H1 (cell line): ENCODE results near the gene HMX1. TPM values are rescaled to one million over a fixed set of nuclear protein-coding genes. Genes with fewer than 3 reads are reported as not detected.

ENCODE experiments used
- CTCF ChIA-PET: fragments of 300-600 bp; sonication (Branson Sonifier 250); formaldehyde crosslinking; loops from one replicate; lab custom pipeline; 2021; ENCODE audit not compliant: partially characterized antibody; lab: Charles Lee
- POLR2A ChIA-PET: fragments of 300-600 bp; sonication (Branson Sonifier 250); formaldehyde crosslinking; loops from one replicate; lab custom pipeline; 2021; ENCODE audit warnings: inconsistent platforms; ENCODE audit not compliant: partially characterized antibody; lab: Charles Lee
- DNase-seq, 2 experiments: peaks; one replicate each; pipeline versions ENCODE4 v3.0.0 to v3.0.0-alpha.2; 2010 to 2022; ENCODE audit warnings: low spot score in 2 of 2, low read depth in 1 of 2, mixed read lengths in 1 of 2
- FAIRE-seq: peaks from 2 replicates; lab custom pipeline; 2011; peaks lifted over from hg19 to GRCh38; lab: Jason Lieb, UNC
- H2AFZ ChIP-seq: 2 replicates; pipeline ENCODE4 v1.8.1; 2012; ENCODE audit warnings: low read length, inconsistent platforms
- H2AK5ac ChIP-seq: 2 replicates; pipeline ENCODE4 v1.6.1; 2013; ENCODE audit warnings: low read depth, low read length
- H2BK120ac ChIP-seq: replicated peaks from 2 replicates; pipeline ENCODE3; 2013; ENCODE audit warnings: low read depth, low read length, inconsistent platforms
- H2BK12ac ChIP-seq: 2 replicates; pipeline ENCODE4 v1.6.1; 2013; ENCODE audit warnings: low read depth, low read length
- H2BK15ac ChIP-seq: 2 replicates; pipeline ENCODE4 v1.6.1; 2013; ENCODE audit warnings: low read length
- H2BK20ac ChIP-seq: 2 replicates; pipeline ENCODE4 v1.6.1; 2013; ENCODE audit warnings: low read length
- H2BK5ac ChIP-seq: 2 replicates; pipeline ENCODE4 v1.6.1; 2013; ENCODE audit warnings: low read depth, low read length
- H3K14ac ChIP-seq: 2 replicates; pipeline ENCODE4 v1.6.1; 2013; ENCODE audit warnings: inconsistent platforms; ENCODE audit not compliant: insufficient read length
- H3K18ac ChIP-seq: 2 replicates; pipeline ENCODE4 v1.6.1; 2013; ENCODE audit warnings: low read length; ENCODE audit errors: extremely low read depth
- H3K23ac ChIP-seq: 2 replicates; pipeline ENCODE4 v1.6.1; 2013; ENCODE audit warnings: inconsistent platforms; ENCODE audit not compliant: insufficient read length
- H3K23me2 ChIP-seq: 2 replicates; pipeline ENCODE4 v1.6.1; 2013; ENCODE audit warnings: low read depth, low read length
- H3K27ac ChIP-seq: 2 replicates; pipeline ENCODE4 v1.6.1; 2011; ENCODE audit warnings: low read depth, low read length, inconsistent platforms
- H3K27me3 ChIP-seq, 4 experiments: replicated peaks in 1 of 4; 1 replicate in 1 of 4; 2 replicates in 3 of 4; pipeline versions ENCODE4 v1.6.1 to v1.8.1; 2011 to 2013; ENCODE audit warnings: low read length in 3 of 4, mild to moderate bottlenecking in 3 of 4, inconsistent platforms in 2 of 4, mixed read lengths in 2 of 4, moderate library complexity in 1 of 4; ENCODE audit not compliant: control insufficient read depth in 3 of 4, insufficient read depth in 3 of 4; ENCODE audit errors: extremely low read depth in 1 of 4
- H3K36me3 ChIP-seq, 4 experiments: 2 replicates each; pipeline versions ENCODE4 v1.6.1 to v1.8.1; 2011 to 2013; ENCODE audit warnings: mild to moderate bottlenecking in 4 of 4, low read length in 3 of 4, moderate library complexity in 2 of 4, control low read depth in 1 of 4, inconsistent platforms in 1 of 4; ENCODE audit not compliant: insufficient read depth in 4 of 4, control insufficient read depth in 2 of 4
- H3K4ac ChIP-seq: replicated peaks from 2 replicates; pipeline ENCODE3; 2013; ENCODE audit warnings: low read length, low read depth, mixed read lengths, inconsistent platforms; ENCODE audit not compliant: insufficient read length
- H3K4me1 ChIP-seq, 4 experiments: replicated peaks in 1 of 4; 1 replicate in 1 of 4; 2 replicates in 3 of 4; pipeline versions ENCODE4 v1.6.1 to v1.8.1; 2011 to 2013; ENCODE audit warnings: low read length in 3 of 4, inconsistent platforms in 2 of 4, mixed read lengths in 1 of 4; ENCODE audit not compliant: insufficient read depth in 4 of 4, control insufficient read depth in 3 of 4
- H3K4me2 ChIP-seq, 2 experiments: 2 replicates each; pipeline versions ENCODE4 v1.6.1 to v1.8.1; 2011 to 2013; ENCODE audit warnings: low read depth in 2 of 2, low read length in 2 of 2, control low read depth in 1 of 2, inconsistent platforms in 1 of 2, mild to moderate bottlenecking in 1 of 2; ENCODE audit not compliant: insufficient read depth in 1 of 2
- H3K4me3 ChIP-seq, 4 experiments: fragments of 200-600, 300-600 bp in 1 of 4; sonication (generic), shearing (Covaris generic), sonication (Bioruptor Twin) in 1 of 4; 2 replicates each; pipeline versions ENCODE4 v1.5.1 to v1.8.1; 2011 to 2016; ENCODE audit warnings: low read length in 4 of 4, low read depth in 3 of 4, control low read depth in 2 of 4, inconsistent platforms in 2 of 4, mild to moderate bottlenecking in 2 of 4, mixed read lengths in 1 of 4, moderate library complexity in 1 of 4; ENCODE audit not compliant: insufficient read depth in 2 of 4; ENCODE audit errors: extremely low read depth in 1 of 4
- H3K56ac ChIP-seq: replicated peaks from 2 replicates; pipeline ENCODE3; 2013; ENCODE audit warnings: low read depth, mild to moderate bottlenecking, mixed read lengths, low read length, inconsistent platforms; ENCODE audit not compliant: insufficient read length
- H3K79me1 ChIP-seq: 2 replicates; pipeline ENCODE4 v1.6.1; 2013; ENCODE audit warnings: low read depth, low read length, control low read depth
- H3K79me2 ChIP-seq, 2 experiments: 2 replicates each; pipeline versions ENCODE4 v1.6.1 to v1.8.1; 2012 to 2013; ENCODE audit warnings: low read length in 2 of 2, mild to moderate bottlenecking in 2 of 2, inconsistent platforms in 1 of 2; ENCODE audit not compliant: insufficient read depth in 2 of 2, control insufficient read depth in 1 of 2
- H3K9ac ChIP-seq, 4 experiments: replicated peaks in 1 of 4; 1 replicate in 1 of 4; 2 replicates in 3 of 4; pipeline versions ENCODE4 v1.6.1 to v1.8.1; 2011 to 2013; ENCODE audit warnings: low read depth in 3 of 4, low read length in 3 of 4, control low read depth in 2 of 4, mild to moderate bottlenecking in 2 of 4, moderate library complexity in 2 of 4, inconsistent platforms in 1 of 4; ENCODE audit errors: extremely low read depth in 1 of 4
- H3K9me3 ChIP-seq, 2 experiments: 2 replicates each; pipeline versions ENCODE4 v1.6.1 to v1.8.1; 2012 to 2013; ENCODE audit warnings: mild to moderate bottlenecking in 2 of 2, moderate library complexity in 2 of 2, control low read depth in 1 of 2, inconsistent platforms in 1 of 2, low read depth in 1 of 2, low read length in 1 of 2, mixed read lengths in 1 of 2; ENCODE audit not compliant: insufficient read depth in 2 of 2
- H4K20me1 ChIP-seq, 2 experiments: replicated peaks in 1 of 2; 2 replicates each; pipeline versions ENCODE3 to v1.8.1; 2011 to 2013; ENCODE audit warnings: inconsistent platforms in 2 of 2, low read length in 2 of 2, mild to moderate bottlenecking in 1 of 2; ENCODE audit not compliant: insufficient read depth in 2 of 2, control insufficient read depth in 1 of 2
- H4K5ac ChIP-seq: 2 replicates; pipeline ENCODE4 v1.6.1; 2013; ENCODE audit warnings: low read length, low read depth, mixed read lengths, inconsistent platforms; ENCODE audit not compliant: insufficient read length
- H4K8ac ChIP-seq: 2 replicates; pipeline ENCODE4 v1.8.0; 2013; ENCODE audit warnings: mild to moderate bottlenecking, moderate library complexity, low read length, inconsistent platforms; ENCODE audit not compliant: insufficient read depth; ENCODE audit errors: extremely low read depth
- H4K91ac ChIP-seq: replicated peaks from 2 replicates; pipeline ENCODE3; 2013; ENCODE audit warnings: low read length, mixed read lengths, inconsistent platforms; ENCODE audit not compliant: insufficient read length
- CTBP2 ChIP-seq: IDR thresholded peaks from 2 replicates; pipeline ENCODE4 v1.7.0; 2011; ENCODE audit warnings: borderline replicate concordance, mild to moderate bottlenecking, moderate library complexity, mixed read lengths, low read length; ENCODE audit not compliant: insufficient read depth, insufficient read length
- RAD21 ChIP-seq, 2 experiments: IDR thresholded peaks in 1 of 2; conservative IDR thresholded peaks in 1 of 2; 2 replicates each; pipeline ENCODE4 v1.6.1; 2011; ENCODE audit warnings: low read depth in 2 of 2, low read length in 2 of 2, improper control_type of control experiment in 1 of 2, inconsistent platforms in 1 of 2, mild to moderate bottlenecking in 1 of 2, moderate library complexity in 1 of 2
- TEAD4 ChIP-seq: IDR thresholded peaks from 2 replicates; pipeline ENCODE4 v1.6.1; 2012; ENCODE audit warnings: low read depth, low read length, inconsistent platforms, mixed read lengths
- WGBS, 2 experiments: shearing (Covaris generic) in 1 of 2; methylation state at CpG; one replicate each; pipeline versions ENCODE4 v1.1.6 to v1.1.7; 2013 to 2015; ENCODE audit warnings: low lambda C conversion rate in 2 of 2, mixed read lengths in 2 of 2, inconsistent platforms in 1 of 2, low coverage in 1 of 2, missing lambda C conversion rate in 1 of 2; ENCODE audit not compliant: insufficient replicate concordance in 2 of 2, insufficient coverage in 1 of 2, insufficient read length in 1 of 2; ENCODE audit errors: extremely low coverage in 1 of 2, missing lambda C conversion rate in 1 of 2; 5-methylcytosine and 5-hydroxymethylcytosine counted together
- polyA plus RNA-seq, 7 experiments: library from polyadenylated mRNA; depleted of rRNA in 3 of 7; stranded (reverse) in 5 of 7; unstranded in 2 of 7; fragments of >200 nt in 5 of 7; fragments of 200-250 nt in 2 of 7; gene quantifications; 1 replicate in 5 of 7; 2 replicates in 1 of 7; 4 replicates in 1 of 7; pipeline versions ENCODE4 v1.2.1 to v1.2.3, GENCODE V29; 2011 to 2013; ENCODE audit warnings: missing spikeins in 2 of 7, mixed read lengths in 2 of 7
- total RNA-seq: library from RNA; stranded (reverse); fragmentation: NEBNext Ultra II Directional; extraction: Animal tissue kit (Norgen Biotek cat#: 25700); gene quantifications from 2 replicates; pipeline ENCODE4 v1.2.1, GENCODE V29; 2021

HMX1 gene
- total and polyA plus RNA-seq, 2 of the 8 experiments (the other 6 are each of a cell fraction or from before 2014, with no cell fraction given) = 0.26 TPM; not detected in 1

DNA sequence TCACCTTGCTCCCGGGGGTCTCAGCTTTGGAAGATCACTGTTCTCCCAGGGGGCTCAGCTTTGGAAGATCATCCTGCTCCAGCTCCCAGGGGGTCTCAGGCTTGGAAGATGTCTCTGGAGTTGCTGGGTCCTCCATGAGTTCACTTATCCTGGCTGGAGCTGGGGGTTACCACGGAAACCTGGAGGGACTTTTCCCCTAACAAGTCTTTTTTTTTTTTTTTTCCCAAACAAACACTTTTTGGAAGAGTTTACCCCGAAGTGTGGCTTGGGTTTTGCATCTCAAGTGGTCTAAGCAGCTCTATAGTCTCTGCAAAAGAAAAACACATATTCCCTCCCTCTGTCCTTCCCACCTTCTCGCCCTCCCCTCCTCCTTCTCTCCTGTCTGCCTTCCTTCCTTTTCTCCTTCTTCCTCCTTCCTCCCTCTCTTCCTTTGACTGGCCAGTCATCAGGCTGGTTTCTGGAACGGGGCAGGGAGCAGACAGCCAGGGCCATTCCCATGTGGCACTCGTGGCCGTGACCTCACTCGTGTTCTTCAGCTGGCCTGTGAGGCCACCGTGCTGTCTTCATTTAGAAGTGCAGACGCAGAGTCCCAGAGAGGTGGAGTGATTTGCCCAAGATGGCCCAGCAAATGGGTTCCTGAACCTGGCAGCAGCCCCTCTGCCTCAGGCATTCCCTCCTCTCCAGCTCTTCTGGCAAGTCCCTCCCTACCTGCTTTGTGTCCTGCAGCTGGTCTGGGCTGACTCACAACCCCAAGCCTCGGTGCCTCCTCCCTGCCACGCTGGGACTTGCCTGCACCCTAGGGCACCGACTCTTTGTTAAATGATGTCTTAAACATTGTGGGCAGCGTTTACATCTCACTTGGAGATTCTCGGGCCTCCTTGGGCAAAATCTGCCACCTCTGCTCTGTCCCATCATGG lies 25.9 kb upstream of the HMX1 start:
- Histone ChIP-seq H3K14ac (no peak overlapping the region), H3K79me2 (no peaks in the 10 kb centered on the region), H3K23ac (no peak overlapping the region), H2BK120ac (no peak overlapping the region), H3K4ac (no peak overlapping the region), H3K79me1 (no peaks in the 10 kb centered on the region), H2BK15ac (no peak overlapping the region), H2BK5ac (no peak overlapping the region), H3K36me3 (peaks cover 0 to 3% (median 0%) of the 10 kb centered on the region in 4 experiments; a peak in 1 of 8 replicates), H3K27ac (no peak overlapping the region), H3K27me3 (peaks cover 33 to 53% (median 44%) of the 10 kb centered on the region in 4 experiments), H2AK5ac (peak overlapping the region; percentile 75; the same call in 1 of the 2 replicates), H3K4me3 (no peak overlapping the region), H4K5ac (no peak overlapping the region), H3K18ac (peak overlapping the region; percentile 19; the same call in 1 of the 2 replicates), H3K4me1 (peaks cover 0 to 27% (median 17%) of the 10 kb centered on the region in 4 experiments; a peak in 6 of 7 replicates), H4K20me1 (peaks cover 7 to 9% of the 10 kb centered on the region in 2 experiments), H3K4me2 (no peak overlapping the region; a peak in 1 of 4 replicates), H3K56ac (no peak overlapping the region), H3K23me2 (peaks cover 10% of the 10 kb centered on the region; the same call in 1 of the 2 replicates), H3K9ac (no peak overlapping the region), H2BK12ac (no peak overlapping the region), H2AFZ (no peak overlapping the region), H2BK20ac (no peak overlapping the region), H4K91ac (no peak overlapping the region), H3K9me3 (peaks cover 17 to 29% of the 10 kb centered on the region in 2 experiments), H4K8ac (peak overlapping the region; percentile 40)
- 80% methylated on average over 14 of the region's 15 CpGs; no CpG with 5 or more reads in 1 of the 2 experiments for WGBS, 2 experiments
- CTCF ChIA-PET = interaction anchor here (0.7 to 6.1 kb wide), 8 partner anchors 10 to 290 kb away, joined by 3 to 31 read pairs (median 5); no protein-coding TSS in a partner anchor
- no peak for TF ChIP-seq RAD21 (IDR thresholded peaks at IDR 0.05 in 1 of 2, conservative IDR thresholded peaks at IDR 0.05 in 1 of 2; ENCODE audit: low read depth in 2 of 2, low read length in 2 of 2)
- no peak for TF ChIP-seq TEAD4
- no peak for TF ChIP-seq CTBP2
- DNase-seq (no peak), FAIRE-seq (no peak)
- POLR2A ChIA-PET = no interaction called here
